Tibial nerve (tissue), 4 donors: ENCODE measurements around the gene ZNF674.

ENCODE experiments used
- CTCF ChIP-seq, 5 experiments: fragments of 200-600 bp in 3 of 5; fragments of 450-650 bp in 2 of 5; sonication (generic) in 3 of 5; IDR thresholded peaks; one replicate each; pipeline ENCODE4 v1.5.1; 2016 to 2019; ENCODE audit warnings: antibody characterized with exemption in 5 of 5, mild to moderate bottlenecking in 3 of 5, moderate library complexity in 2 of 5
- EP300 ChIP-seq, 2 donors: sonication (generic); formaldehyde crosslinking; IDR thresholded peaks; one replicate each; pipeline ENCODE4 v1.6.1; 2017; ENCODE audit warnings: antibody characterized with exemption in 2 of 2, mild to moderate bottlenecking in 1 of 2

- TF ChIP-seq CTCF (IDR thresholded peaks at IDR 0.05): no peak
- TF ChIP-seq EP300 (IDR thresholded peaks at IDR 0.05): no peak
Observed at GRCh38 chrX:46575586-46575985, 30.4 kb upstream of the ZNF674 start.
